Spleen (tissue), 11 donors: Measurements from ENCODE around the gene LRRC75A. TPM values are rescaled to one million over a fixed set of nuclear protein-coding genes. Genes with fewer than 3 reads are reported as not detected.
A peak's percentile ranks its signal among the peaks of the same experiment; 100 is the strongest.

Source experiments
- DNase-seq: peaks from one replicate; pipeline ENCODE4 v3.0.0-alpha.2; 2020
- H3K27ac ChIP-seq, 8 donors: fragments of 200-600 bp; sonication (generic) in 7 of 8; 1 replicate in 4 of 8; 2 replicates in 4 of 8; pipeline versions ENCODE4 v1.5.0 to v1.8.0; 2016 to 2021; ENCODE audit warnings: inconsistent platforms in 4 of 8, mild to moderate bottlenecking in 4 of 8, moderate library complexity in 1 of 8
- H3K27me3 ChIP-seq, 7 donors: fragments of 200-600 bp; sonication (generic) in 6 of 7; replicated peaks in 1 of 7; 1 replicate in 4 of 7; 2 replicates in 3 of 7; pipeline versions ENCODE4 v1.5.0 to v1.8.0; 2016 to 2021; ENCODE audit warnings: inconsistent platforms in 3 of 7, mild to moderate bottlenecking in 1 of 7
- H3K36me3 ChIP-seq, 6 donors: fragments of 200-600 bp; sonication (generic) in 5 of 6; 1 replicate in 4 of 6; 2 replicates in 2 of 6; pipeline versions ENCODE4 v1.5.0 to v1.8.0; 2016 to 2021; ENCODE audit warnings: inconsistent platforms in 2 of 6
- H3K4me1 ChIP-seq, 6 donors: fragments of 200-600 bp; sonication (generic) in 5 of 6; 1 replicate in 3 of 6; 2 replicates in 3 of 6; pipeline versions ENCODE4 v1.5.0 to v1.8.0; 2016 to 2021; ENCODE audit warnings: inconsistent platforms in 3 of 6
- H3K4me3 ChIP-seq, 8 donors: fragments of 200-600 bp; sonication (generic) in 7 of 8; 1 replicate in 4 of 8; 2 replicates in 4 of 8; pipeline versions ENCODE4 v1.5.0 to v1.8.0; 2016 to 2021; ENCODE audit warnings: inconsistent platforms in 4 of 8, mild to moderate bottlenecking in 4 of 8, moderate library complexity in 2 of 8
- H3K9me3 ChIP-seq, 8 donors: fragments of 200-600 bp; sonication (generic) in 7 of 8; 1 replicate in 4 of 8; 2 replicates in 4 of 8; pipeline versions ENCODE4 v1.5.0 to v1.8.0; 2016 to 2021; ENCODE audit warnings: inconsistent platforms in 4 of 8
- CTCF ChIP-seq, 11 experiments: fragments of 200-600 bp in 7 of 11; fragments of 450-650 bp in 4 of 11; sonication (generic) in 4 of 11; IDR thresholded peaks in 8 of 11; conservative IDR thresholded peaks in 3 of 11; 1 replicate in 7 of 11; 2 replicates in 4 of 11; pipeline versions ENCODE4 v1.4.0 to v1.8.0; 2016 to 2021; ENCODE audit warnings: antibody characterized with exemption in 11 of 11, inconsistent platforms in 4 of 11, mild to moderate bottlenecking in 1 of 11
- POLR2A ChIP-seq, 3 donors: fragments of 450-650 bp; IDR thresholded peaks; one replicate each; pipeline ENCODE4 v1.5.1; 2017; ENCODE audit warnings: antibody characterized with exemption in 3 of 3, mild to moderate bottlenecking in 1 of 3
- POLR2AphosphoS5 ChIP-seq, 3 donors: sonication (generic); formaldehyde crosslinking; IDR thresholded peaks; one replicate each; pipeline ENCODE4 v1.5.1; 2017; ENCODE audit warnings: antibody characterized with exemption in 3 of 3
- WGBS, 5 donors: extraction: QIAGEN DNeasy Blood & Tissue Kit in 3 of 5; methylation state at CpG; one replicate each; pipeline versions ENCODE4 v1.1.5 to v1.1.7; 2013 to 2018; 5-methylcytosine and 5-hydroxymethylcytosine counted together
- intact Hi-C: fragments of 100-400 bp; cut with DNase I; formaldehyde crosslinking; loops from one replicate; pipeline ENCODE4 v1.15.0; 2023; ENCODE audit warnings: low total_unique reads
- polyA plus RNA-seq, 3 donors: library from polyadenylated mRNA; stranded (reverse); fragments of 200-250 nt; gene quantifications; one replicate each; pipeline ENCODE4 v1.2.1, GENCODE V29; 2013
- total RNA-seq, 7 donors: library from RNA; depleted of rRNA in 3 of 7; stranded (reverse); fragments of >200 nt in 3 of 7; fragmentation: NEBNext Ultra II Directional in 4 of 7; extraction: Animal tissue kit (Norgen Biotek cat#: 25700) in 4 of 7; gene quantifications; one replicate each; pipeline versions ENCODE4 v1.1.0 to v1.2.1, GENCODE V29; 2016 to 2021
- donor health status: healthy with polysubstance abuse.
- donor health status: DM: no; HTN: no; CAD: no; lungs with moderate emphysema.
- donor health status: DM: no; HTN: no; CAD: no.
- donor health status: Bipolar disorder and iron deficiency.
- donor health status: healthy.
- donor health status: DM: no; HTN: no; CAD: no.
- donor health status: DM: yes; HTN: yes; CAD: no.

Gene LRRC75A
- total and polyA plus RNA-seq, 10 donors = 4.2 to 26.4 (median 19.3) TPM

DNA sequence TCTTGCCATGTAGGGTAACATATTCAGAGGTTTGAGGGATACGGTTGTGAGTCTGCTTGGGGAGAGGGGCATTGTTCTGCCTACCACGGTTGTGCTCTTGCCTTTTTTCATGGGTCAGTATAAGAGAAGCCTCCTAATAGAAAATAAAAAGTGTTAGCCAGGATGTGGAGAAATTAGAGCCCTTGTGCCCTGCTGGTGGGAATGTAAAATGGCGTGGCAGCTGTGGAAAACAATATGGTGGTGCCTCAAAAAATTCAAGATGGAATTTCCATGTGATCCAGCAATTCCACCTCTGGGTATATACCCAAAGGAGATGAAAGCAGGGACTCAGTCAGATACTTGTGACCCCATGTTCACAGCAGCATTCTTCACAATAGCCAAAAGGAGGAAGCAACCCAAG, 14.2 kb upstream of the LRRC75A start:
- no peaks in the 10 kb centered on the region for H3K36me3 ChIP-seq
- no peaks in the 10 kb centered on the region for H3K27me3 ChIP-seq
- intact Hi-C loops = no loop called here
- no peaks in the 10 kb centered on the region for H3K9me3 ChIP-seq
- TF ChIP-seq CTCF (IDR thresholded peaks at IDR 0.05 in 8 of 11, conservative IDR thresholded peaks at IDR 0.05 in 3 of 11) = no peak
- TF ChIP-seq POLR2A (IDR thresholded peaks at IDR 0.05) = no peak
- no peak for TF ChIP-seq POLR2AphosphoS5 (IDR thresholded peaks at IDR 0.05)
- peaks cover 0 to 12% (median 2%) of the 10 kb centered on the region in 6 donors for H3K4me1 ChIP-seq
- no peak for DNase-seq
- WGBS, 5 donors = 81 to 96% (median 92%) methylated on average over 3 of the region's 3 CpGs
- H3K4me3 ChIP-seq = no peak overlapping the region
- no peak overlapping the region for H3K27ac ChIP-seq

- H3K4me1 ChIP-seq = peaks cover 0 to 7% (median 2%) of the 10 kb centered on the region in 6 donors
- WGBS, 5 donors = 74 to 86% (median 84%) methylated on average over 3 of the region's 3 CpGs
- TF ChIP-seq CTCF (IDR thresholded peaks at IDR 0.05 in 8 of 11, conservative IDR thresholded peaks at IDR 0.05 in 3 of 11) (no peak), POLR2AphosphoS5 (IDR thresholded peaks at IDR 0.05) (no peak), POLR2A (IDR thresholded peaks at IDR 0.05) (no peak)
- H3K9me3 ChIP-seq = no peaks in the 10 kb centered on the region
- H3K4me3 ChIP-seq = no peak overlapping the region
- no peak for DNase-seq
- intact Hi-C loops = no loop called here
- no peaks in the 10 kb centered on the region for H3K27me3 ChIP-seq
- no peaks in the 10 kb centered on the region for H3K36me3 ChIP-seq
- peak overlapping the region in 2 of 8 donors; percentile 8 to 57 for H3K27ac ChIP-seq
Observed at GRCh38 chr17:16504984-16505383, 13.0 kb upstream of the LRRC75A start.

DNA sequence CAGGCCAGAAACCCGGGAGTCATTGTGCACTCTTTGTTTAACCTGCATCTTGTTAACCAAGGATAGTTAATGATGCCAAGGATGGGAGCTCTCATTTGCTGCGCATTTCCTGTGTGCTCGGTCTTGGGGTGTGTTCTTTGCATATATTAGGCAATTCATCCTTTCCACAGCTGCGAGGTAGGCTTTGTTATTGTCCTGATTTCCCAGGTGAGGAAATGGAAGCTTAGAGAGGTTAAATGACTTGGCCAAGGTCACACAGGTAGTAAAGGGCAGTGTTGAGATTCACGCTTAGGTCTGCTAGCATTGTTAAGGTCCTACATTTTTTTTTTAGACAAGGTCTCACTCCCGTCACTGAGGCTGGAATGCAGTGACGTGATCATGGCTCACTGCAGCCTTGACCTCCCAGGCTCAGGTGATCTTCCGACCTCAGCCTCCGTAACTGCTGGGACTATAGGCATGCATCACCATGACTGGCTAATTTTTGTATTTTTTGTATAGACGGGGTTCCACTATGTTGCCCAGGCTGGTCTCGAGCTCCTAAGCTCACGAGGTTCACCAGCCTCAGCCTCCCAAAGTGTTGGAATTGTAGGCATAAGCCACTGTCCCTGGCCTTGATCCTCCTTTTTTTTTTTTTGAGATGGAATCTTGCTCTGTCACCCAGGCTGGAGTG, 5.0 kb upstream of the LRRC75A start:
- DNase-seq = peak; percentile 14
- Histone ChIP-seq H3K4me1 (peaks cover 0 to 10% (median 5%) of the 10 kb centered on the region in 6 donors), H3K4me3 (no peak overlapping the region), H3K27ac (no peak overlapping the region), H3K9me3 (no peaks in the 10 kb centered on the region), H3K27me3 (peaks cover 0 to 13% (median 0%) of the 10 kb centered on the region in 7 donors), H3K36me3 (no peaks in the 10 kb centered on the region)
- intact Hi-C loops = no loop called here
- WGBS, 5 donors = 82 to 90% (median 84%) methylated on average over 12 of the region's 12 CpGs
- TF ChIP-seq POLR2AphosphoS5 (IDR thresholded peaks at IDR 0.05) (no peak), CTCF (IDR thresholded peaks at IDR 0.05 in 8 of 11, conservative IDR thresholded peaks at IDR 0.05 in 3 of 11) (no peak), POLR2A (IDR thresholded peaks at IDR 0.05) (no peak)

DNA sequence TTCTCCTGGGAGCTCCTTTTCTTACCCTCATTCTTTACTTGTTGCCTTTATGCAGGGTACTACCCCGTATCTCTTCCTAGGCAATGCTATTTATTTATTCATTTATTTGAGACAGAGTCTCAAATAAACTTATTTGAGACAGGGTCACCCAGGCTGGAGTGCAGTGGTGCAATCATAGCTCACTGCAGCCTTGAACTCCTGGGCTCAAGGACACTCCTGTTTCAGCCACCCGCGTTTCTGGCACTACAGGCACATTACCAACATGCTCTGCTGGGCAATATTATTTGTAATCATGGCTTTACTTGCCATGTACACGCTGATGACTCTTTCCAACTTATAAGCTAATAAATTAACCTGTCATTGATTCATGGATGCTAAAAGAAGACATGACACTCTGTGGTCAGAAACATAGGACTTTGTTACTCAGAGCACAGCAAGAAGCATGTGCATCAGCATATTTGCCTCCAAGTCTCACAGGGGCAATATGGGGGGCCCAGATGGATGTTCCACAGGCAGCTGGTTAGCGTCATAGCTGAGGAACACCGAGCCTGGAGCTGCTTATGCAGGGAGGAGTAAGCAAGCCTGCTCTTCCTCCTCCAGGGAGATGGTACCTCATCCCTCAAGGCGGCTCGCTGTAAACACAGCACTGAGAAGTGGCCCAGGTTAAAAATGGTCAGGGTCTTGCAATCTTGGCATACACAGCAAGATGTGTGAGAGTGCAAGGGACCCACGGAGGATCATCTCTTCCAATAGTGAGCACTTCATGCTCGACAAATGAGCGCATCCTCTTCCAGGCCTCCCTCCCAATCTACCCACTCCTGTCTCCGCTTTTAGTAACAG, 4.2 kb upstream of the LRRC75A start:
- DNase-seq = peak; percentile 38
- 81 to 88% (median 83%) methylated on average over 12 of the region's 12 CpGs for WGBS, 5 donors

More for the DNA sequence above, 4.2 kb upstream of the LRRC75A start:
- peaks cover 0 to 15% (median 8%) of the 10 kb centered on the region in 6 donors for H3K4me1 ChIP-seq
- peaks cover 0 to 19% (median 0%) of the 10 kb centered on the region in 7 donors for H3K27me3 ChIP-seq
- intact Hi-C loops = no loop called here
- H3K9me3 ChIP-seq = no peaks in the 10 kb centered on the region
- H3K36me3 ChIP-seq = no peaks in the 10 kb centered on the region
- H3K27ac ChIP-seq = no peak overlapping the region
- TF ChIP-seq CTCF (IDR thresholded peaks at IDR 0.05 in 8 of 11, conservative IDR thresholded peaks at IDR 0.05 in 3 of 11) (no peak), POLR2A (IDR thresholded peaks at IDR 0.05) (no peak), POLR2AphosphoS5 (IDR thresholded peaks at IDR 0.05) (no peak)
- H3K4me3 ChIP-seq = no peak overlapping the region
